Mesendoderm (in vitro differentiated cells): ENCODE data around the gene MYL7.

Experiments
- DNase-seq: peaks from one replicate; pipeline ENCODE4 v3.0.0; 2013
- H2AK5ac ChIP-seq: 2 replicates; pipeline ENCODE4 v1.6.1; 2013; ENCODE audit warnings: low read length, inconsistent platforms
- H2BK120ac ChIP-seq: 2 replicates; pipeline ENCODE4 v1.6.1; 2013; ENCODE audit warnings: low read depth, mild to moderate bottlenecking, low read length, moderate library complexity, mixed read lengths
- H2BK15ac ChIP-seq: replicated peaks from 2 replicates; pipeline ENCODE4 v1.6.1; 2013; ENCODE audit warnings: low read depth, mild to moderate bottlenecking, moderate library complexity
- H2BK5ac ChIP-seq: 2 replicates; pipeline ENCODE4 v1.6.1; 2013; ENCODE audit warnings: low read length, inconsistent platforms
- H3K18ac ChIP-seq: 2 replicates; pipeline ENCODE4 v1.6.1; 2013; ENCODE audit warnings: mild to moderate bottlenecking, low read length, mixed read lengths
- H3K23ac ChIP-seq: one replicate; pipeline ENCODE4 v1.6.1; 2013; ENCODE audit warnings: low read length
- H3K27ac ChIP-seq: 2 replicates; pipeline ENCODE4 v1.5.1; 2013; ENCODE audit warnings: low read depth, mild to moderate bottlenecking, inconsistent platforms, low read length, moderate library complexity
- H3K27me3 ChIP-seq: 2 replicates; pipeline ENCODE4 v1.6.1; 2013; ENCODE audit warnings: low read length, control low read depth, mild to moderate bottlenecking, inconsistent platforms; ENCODE audit not compliant: insufficient read depth, poor library complexity
- H3K36me3 ChIP-seq: 2 replicates; pipeline ENCODE4 v1.6.1; 2013; ENCODE audit warnings: low read length, inconsistent platforms; ENCODE audit not compliant: control insufficient read depth, insufficient read depth
- H3K4ac ChIP-seq: one replicate; pipeline ENCODE4 v1.6.1; 2013; ENCODE audit warnings: low read depth, mild to moderate bottlenecking, low read length, moderate library complexity
- H3K4me1 ChIP-seq: 2 replicates; pipeline ENCODE4 v1.6.1; 2013; ENCODE audit warnings: low read depth, low read length, inconsistent platforms; ENCODE audit not compliant: control insufficient read depth
- H3K4me2 ChIP-seq: 2 replicates; pipeline ENCODE4 v1.6.1; 2013; ENCODE audit warnings: low read length
- H3K4me3 ChIP-seq: 2 replicates; pipeline ENCODE4 v1.5.1; 2013; ENCODE audit warnings: mild to moderate bottlenecking, low read length
- H3K56ac ChIP-seq: one replicate; pipeline ENCODE4 v1.6.1; 2013; ENCODE audit warnings: low read length
- H3K79me1 ChIP-seq: 2 replicates; pipeline ENCODE4 v1.6.1; 2013; ENCODE audit warnings: low read length, inconsistent platforms
- H3K79me2 ChIP-seq: 2 replicates; pipeline ENCODE4 v1.6.1; 2013; ENCODE audit warnings: mild to moderate bottlenecking, low read length; ENCODE audit not compliant: control insufficient read depth, insufficient read depth
- H3K9ac ChIP-seq: 2 replicates; pipeline ENCODE4 v1.6.1; 2013; ENCODE audit warnings: low read length, inconsistent platforms
- H4K5ac ChIP-seq: one replicate; pipeline ENCODE4 v1.6.1; 2013; ENCODE audit warnings: low read length
- H4K8ac ChIP-seq: one replicate; pipeline ENCODE4 v1.6.1; 2013; ENCODE audit warnings: low read depth, mild to moderate bottlenecking, control low read depth, low read length, moderate library complexity
- WGBS: extraction: QIAGEN DNeasy Blood & Tissue Kit; methylation state at CpG from one replicate; pipeline ENCODE4 v1.1.7; 2013; ENCODE audit warnings: low lambda C conversion rate, missing lambda C conversion rate; ENCODE audit not compliant: insufficient coverage; ENCODE audit errors: extremely low coverage; 5-methylcytosine and 5-hydroxymethylcytosine counted together

The MYL7 gene

DNA sequence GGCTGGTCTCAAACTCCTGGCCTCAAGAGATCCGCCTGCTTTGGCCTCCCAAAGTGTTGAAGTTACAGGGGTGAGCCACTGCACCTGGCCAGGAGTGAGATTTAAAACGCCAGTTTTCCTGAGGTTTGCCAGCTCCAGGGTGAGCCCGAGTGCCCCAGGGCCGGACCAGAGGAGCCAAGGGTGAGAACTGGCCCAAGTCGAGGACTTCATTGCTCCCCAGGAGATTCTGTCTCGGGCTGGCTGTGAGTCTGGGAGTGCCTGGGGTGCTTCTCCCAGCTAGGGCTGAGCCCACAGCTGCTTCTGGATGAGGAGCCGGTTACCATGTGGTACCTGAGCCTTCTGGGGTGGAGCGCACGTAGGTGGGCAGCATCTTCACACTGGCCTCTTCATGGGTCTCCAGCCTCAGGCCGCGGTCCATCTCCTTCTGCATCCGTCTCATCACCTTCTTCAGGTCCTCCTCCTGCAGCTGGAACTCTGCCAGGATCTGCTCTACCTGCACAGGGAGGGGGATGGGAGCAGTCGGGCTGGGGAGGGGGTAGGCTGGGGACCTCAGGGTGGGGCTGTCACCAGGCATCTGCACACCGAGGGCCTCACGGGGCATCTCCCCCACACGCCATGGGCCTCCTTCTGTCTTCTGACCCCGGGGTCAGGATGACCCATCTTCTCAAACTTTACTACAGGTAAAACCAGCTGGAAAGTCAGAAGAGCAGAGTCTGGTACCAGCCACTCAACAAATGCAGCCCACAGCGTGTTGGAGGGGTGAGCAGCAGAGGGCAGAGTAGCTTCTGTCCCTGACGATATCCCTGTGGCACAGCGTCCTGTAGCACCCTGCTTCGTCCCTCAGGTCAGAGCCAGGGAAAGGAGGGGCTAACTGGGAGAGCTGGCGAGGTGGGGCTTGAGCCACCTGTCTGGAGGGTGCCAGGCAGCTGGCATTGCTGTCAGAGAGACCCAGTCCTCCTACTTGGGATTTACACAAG, 12.1 kb upstream of the MYL7 start:
- H3K27me3 ChIP-seq: no peaks in the 10 kb centered on the region
- no peak overlapping the region for H3K4me2 ChIP-seq
- no peak overlapping the region for H3K9ac ChIP-seq
- H3K18ac ChIP-seq: no peak overlapping the region
- no peak overlapping the region for H3K4ac ChIP-seq
- H3K27ac ChIP-seq: no peak overlapping the region
- no peak overlapping the region for H4K8ac ChIP-seq
- no peak overlapping the region for H2BK120ac ChIP-seq
- no peak overlapping the region for H2AK5ac ChIP-seq
- no peaks in the 10 kb centered on the region for H3K79me1 ChIP-seq
- H2BK5ac ChIP-seq: no peak overlapping the region
- H3K4me1 ChIP-seq: no peaks in the 10 kb centered on the region
- H2BK15ac ChIP-seq: no peak overlapping the region
- H3K79me2 ChIP-seq: no peaks in the 10 kb centered on the region
- WGBS: no CpG with 5 or more reads among the region's 22 CpGs
- H3K4me3 ChIP-seq: no peak overlapping the region
- no peak overlapping the region for H3K23ac ChIP-seq
- peak; percentile 15 for DNase-seq
- H4K5ac ChIP-seq: no peak overlapping the region
- no peak overlapping the region for H3K56ac ChIP-seq
- H3K36me3 ChIP-seq: no peaks in the 10 kb centered on the region

- Histone ChIP-seq H2BK120ac (no peak overlapping the region), H2BK5ac (no peak overlapping the region), H4K8ac (no peak overlapping the region), H3K36me3 (no peaks in the 10 kb centered on the region), H2AK5ac (no peak overlapping the region), H3K4me2 (no peak overlapping the region), H3K4me3 (no peak overlapping the region), H3K4ac (no peak overlapping the region), H3K18ac (no peak overlapping the region), H3K27ac (no peak overlapping the region), H4K5ac (no peak overlapping the region), H3K27me3 (no peaks in the 10 kb centered on the region), H3K23ac (no peak overlapping the region), H3K4me1 (no peaks in the 10 kb centered on the region), H3K79me1 (no peaks in the 10 kb centered on the region), H3K9ac (no peak overlapping the region), H3K56ac (no peak overlapping the region), H2BK15ac (no peak overlapping the region), H3K79me2 (no peaks in the 10 kb centered on the region)
- WGBS: no CpG with 5 or more reads among the region's 9 CpGs
- DNase-seq: no peak
Observed at GRCh38 chr7:44151956-44152355, 10.8 kb upstream of the MYL7 start.

DNA sequence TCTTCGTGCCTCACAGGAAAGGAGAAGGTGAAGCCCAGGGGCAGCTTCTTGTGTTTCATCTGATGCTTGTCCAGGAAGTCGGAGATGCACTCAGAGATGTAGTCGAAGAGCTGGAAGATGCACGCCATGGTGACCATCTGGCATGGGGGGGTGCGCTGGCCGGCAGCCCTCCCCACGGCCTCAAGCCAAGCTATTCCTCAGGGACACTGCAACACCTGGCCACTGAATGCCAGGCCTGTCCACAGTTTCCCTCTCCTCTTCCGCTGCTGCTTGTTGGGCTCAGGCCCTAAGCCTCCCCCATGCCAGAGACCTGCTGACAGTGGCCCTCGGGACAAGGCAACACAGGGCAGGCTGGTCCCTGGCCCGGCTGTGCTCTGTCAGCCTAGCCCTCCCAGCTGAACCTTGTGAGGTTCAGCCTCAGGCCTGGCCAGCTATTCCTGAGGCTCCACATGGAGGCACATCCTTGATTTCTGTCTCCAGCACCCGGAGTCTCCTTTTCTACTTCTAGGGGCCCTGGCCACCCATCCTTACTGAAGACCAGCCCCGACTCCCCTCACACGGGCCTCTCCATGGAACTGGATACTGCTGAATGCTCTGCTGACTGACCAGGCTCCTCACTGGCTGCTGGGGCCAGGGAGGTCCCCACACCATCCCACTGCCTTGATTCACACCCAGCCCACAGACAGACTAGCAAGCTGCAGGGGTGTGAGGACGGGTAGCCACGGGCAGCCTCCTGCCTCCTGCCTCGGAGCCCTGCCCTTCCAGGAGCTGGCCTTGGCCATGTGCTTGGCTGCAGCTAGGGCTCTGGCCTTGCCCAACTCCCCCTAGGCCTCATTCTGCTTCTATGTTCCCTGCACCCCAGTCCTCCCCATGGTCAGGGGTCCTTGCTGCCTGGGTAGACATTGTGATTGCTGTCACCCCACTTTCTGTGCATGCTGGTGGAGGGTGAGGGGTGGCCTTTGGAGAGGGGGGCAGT, 10.1 kb upstream of the MYL7 start:
- Histone ChIP-seq H2AK5ac (no peak overlapping the region), H3K27ac (no peak overlapping the region), H3K27me3 (no peaks in the 10 kb centered on the region), H3K36me3 (no peaks in the 10 kb centered on the region), H3K4me3 (no peak overlapping the region), H3K79me2 (no peaks in the 10 kb centered on the region), H3K18ac (no peak overlapping the region), H3K4ac (no peak overlapping the region), H3K4me2 (no peak overlapping the region), H2BK5ac (no peak overlapping the region), H3K23ac (no peak overlapping the region), H2BK15ac (no peak overlapping the region), H3K9ac (no peak overlapping the region), H3K56ac (no peak overlapping the region), H4K5ac (no peak overlapping the region), H4K8ac (no peak overlapping the region), H2BK120ac (no peak overlapping the region), H3K79me1 (no peaks in the 10 kb centered on the region), H3K4me1 (no peaks in the 10 kb centered on the region)
- no peak for DNase-seq
- WGBS: no CpG with 5 or more reads among the region's 16 CpGs

DNA sequence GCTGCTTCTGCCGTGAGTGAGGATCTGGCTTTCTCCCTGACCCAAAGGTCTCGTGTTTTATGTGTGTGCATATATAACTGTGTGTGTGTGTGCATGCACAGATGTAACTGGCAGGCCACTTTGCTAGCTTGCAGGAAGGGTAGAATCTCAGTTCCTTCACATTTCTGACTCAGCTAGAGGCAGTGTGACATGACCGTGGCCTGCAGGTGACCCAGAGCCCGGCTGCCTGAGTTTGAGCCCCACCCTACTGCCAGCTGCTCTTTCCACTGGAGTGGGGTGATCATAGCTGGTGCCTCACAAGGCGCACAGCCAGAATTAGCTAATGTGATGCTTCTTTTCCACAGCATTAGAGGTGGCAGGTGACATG, 9.3 kb upstream of the MYL7 start:
- no peak for DNase-seq
- Histone ChIP-seq H3K56ac (no peak overlapping the region), H3K4me1 (no peaks in the 10 kb centered on the region), H3K27me3 (no peaks in the 10 kb centered on the region), H2BK15ac (no peak overlapping the region), H3K4me2 (no peak overlapping the region), H2AK5ac (no peak overlapping the region), H4K8ac (no peak overlapping the region), H3K36me3 (no peaks in the 10 kb centered on the region), H3K79me2 (no peaks in the 10 kb centered on the region), H3K4me3 (no peak overlapping the region), H4K5ac (no peak overlapping the region), H3K23ac (no peak overlapping the region), H2BK5ac (no peak overlapping the region), H3K79me1 (no peaks in the 10 kb centered on the region), H3K9ac (no peak overlapping the region), H3K4ac (no peak overlapping the region), H3K18ac (no peak overlapping the region), H2BK120ac (no peak overlapping the region), H3K27ac (no peak overlapping the region)
- WGBS: no CpG with 5 or more reads among the region's 5 CpGs

DNA sequence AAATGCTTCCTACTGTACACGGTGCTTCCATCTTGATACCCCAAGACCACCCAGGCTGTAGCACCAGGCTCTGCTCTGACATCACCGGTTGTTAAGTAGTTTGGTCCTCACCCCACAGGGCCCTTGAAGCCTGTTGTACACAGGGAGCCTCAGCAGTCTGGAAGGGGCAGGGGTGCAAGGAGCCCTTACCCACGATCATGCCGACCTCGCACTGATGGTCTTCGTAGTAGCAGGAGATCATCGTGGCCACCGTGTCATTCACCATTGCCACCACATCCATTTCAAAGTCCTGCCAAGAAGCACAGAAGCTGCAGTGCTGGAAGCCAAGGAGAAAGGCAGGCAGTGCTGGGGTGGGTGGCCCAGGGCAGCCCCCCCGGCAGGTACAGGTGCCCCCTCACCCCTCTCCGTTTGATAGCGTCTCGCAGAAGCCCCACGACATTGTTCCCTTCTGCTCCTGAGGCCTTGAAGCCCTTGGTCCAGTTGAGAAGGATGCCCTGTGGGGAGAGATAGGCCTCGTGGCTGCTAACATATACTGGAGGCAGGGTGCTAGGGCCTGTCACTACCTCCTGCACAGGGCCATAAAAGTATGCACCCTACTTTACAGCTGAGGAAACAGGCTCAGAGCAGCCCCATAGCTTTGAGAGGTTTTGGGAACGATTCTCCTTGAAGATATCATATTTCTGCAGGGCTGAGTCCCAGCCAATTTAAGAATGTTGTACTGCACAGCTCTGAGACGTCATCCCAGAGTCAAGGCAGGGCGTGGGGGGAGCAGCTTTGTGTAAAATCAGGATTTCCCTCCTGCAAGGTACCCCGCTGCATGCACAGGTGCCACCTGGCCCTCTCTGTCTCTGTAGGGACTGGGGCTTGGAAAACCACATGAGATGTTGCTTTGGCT, 8.7 kb upstream of the MYL7 start:
- no peak overlapping the region for H2BK120ac ChIP-seq
- no peaks in the 10 kb centered on the region for H3K4me1 ChIP-seq
- no CpG with 5 or more reads among the region's 18 CpGs for WGBS
- H4K8ac ChIP-seq: no peak overlapping the region
- H3K79me2 ChIP-seq: no peaks in the 10 kb centered on the region
- no peak for DNase-seq
- no peak overlapping the region for H3K9ac ChIP-seq
- no peak overlapping the region for H4K5ac ChIP-seq
- H3K4me3 ChIP-seq: no peak overlapping the region
- no peak overlapping the region for H3K56ac ChIP-seq
- H3K36me3 ChIP-seq: no peaks in the 10 kb centered on the region
- no peaks in the 10 kb centered on the region for H3K79me1 ChIP-seq
- no peak overlapping the region for H3K4me2 ChIP-seq
- H2BK15ac ChIP-seq: no peak overlapping the region
- H2BK5ac ChIP-seq: no peak overlapping the region
- no peaks in the 10 kb centered on the region for H3K27me3 ChIP-seq
- H3K4ac ChIP-seq: no peak overlapping the region
- H3K18ac ChIP-seq: no peak overlapping the region
- H3K23ac ChIP-seq: no peak overlapping the region
- H2AK5ac ChIP-seq: no peak overlapping the region
- H3K27ac ChIP-seq: no peak overlapping the region
